Adrenal gland (tissue), 12 donors: ENCODE measurements around the gene PCGF2. TPM values are rescaled to one million over a fixed set of nuclear protein-coding genes. Genes with fewer than 3 reads are reported as not detected.
A peak's percentile ranks its signal among the peaks of the same experiment; 100 is the strongest.

Experiments
- DNase-seq, 7 donors: peaks; one replicate each; pipeline ENCODE4 v3.0.0-alpha.2; 2019 to 2020
- H3K27ac ChIP-seq, 5 donors: fragments of 200-600 bp; sonication (generic) in 4 of 5; 1 replicate in 3 of 5; 2 replicates in 2 of 5; pipeline versions ENCODE4 v1.5.1 to v1.8.0; 2016 to 2020; ENCODE audit warnings: mild to moderate bottlenecking in 1 of 5
- H3K27me3 ChIP-seq: fragments of 200-600 bp; 2 replicates; pipeline ENCODE4 v1.8.0; 2021
- H3K36me3 ChIP-seq, 2 donors: fragments of 200-600 bp; replicated peaks in 1 of 2; 1 replicate in 1 of 2; 2 replicates in 1 of 2; pipeline versions ENCODE4 v1.5.1 to v1.8.0; 2018 to 2022
- H3K4me1 ChIP-seq, 2 donors: fragments of 200-600 bp; replicated peaks in 1 of 2; 1 replicate in 1 of 2; 2 replicates in 1 of 2; pipeline versions ENCODE4 v1.5.1 to v1.8.0; 2018 to 2021
- H3K4me3 ChIP-seq, 4 donors: fragments of 200-600 bp; sonication (generic) in 3 of 4; one replicate each; pipeline ENCODE4 v1.5.1; 2016 to 2018
- H3K9me3 ChIP-seq, 3 donors: fragments of 200-600 bp; sonication (generic) in 1 of 3; replicated peaks in 1 of 3; 1 replicate in 2 of 3; 2 replicates in 1 of 3; pipeline versions ENCODE4 v1.5.1 to v1.8.0; 2016 to 2021
- POLR2A ChIP-seq, 2 donors: fragments of 450-650 bp; IDR thresholded peaks; one replicate each; pipeline ENCODE4 v1.6.1; 2017; ENCODE audit warnings: antibody characterized with exemption in 2 of 2, mild to moderate bottlenecking in 2 of 2, moderate library complexity in 1 of 2
- WGBS, 4 donors: extraction: QIAGEN DNeasy Blood & Tissue Kit in 2 of 4; methylation state at CpG; one replicate each; pipeline versions ENCODE4 v1.1.5 to v1.1.7; 2013 to 2017; 5-methylcytosine and 5-hydroxymethylcytosine counted together
- intact Hi-C, 2 donors: fragments of 100-400 bp; cut with DNase I; formaldehyde crosslinking; loops; one replicate each; pipeline versions ENCODE4 v1.14.1 to v1.15.0; 2022 to 2023
- polyA plus RNA-seq, 3 donors: library from polyadenylated mRNA; stranded (reverse); fragments of 200-250 nt in 2 of 3; fragments of 350-450 nt in 1 of 3; fragmentation: Illumina TruSeq in 1 of 3; extraction: RNeasy Lipid Tissue Mini Kit (QIAGEN cat#74804) in 1 of 3; gene quantifications; one replicate each; pipeline ENCODE4 v1.2.3, GENCODE V29; 2013 to 2014
- total RNA-seq, 9 donors: library from RNA; depleted of rRNA in 4 of 9; stranded (reverse); fragments of >200 nt in 4 of 9; fragments of 120-200 nt in 1 of 9; fragmentation: NEBNext Ultra II Directional in 1 of 9; extraction: Animal tissue kit (Norgen Biotek cat#: 25700) in 1 of 9; gene quantifications; one replicate each; pipeline versions ENCODE4 v1.1.0 to v1.2.4, GENCODE V29; 2013 to 2023
- TF ChIP-seq, protein P1 (sequence below), 6 experiments: fragments of 450-650 bp in 4 of 6; fragments of 200-600 bp in 2 of 6; sonication (generic) in 1 of 6; IDR thresholded peaks; 1 replicate in 5 of 6; 2 replicates in 1 of 6; pipeline versions ENCODE4 v1.5.1 to v1.8.0; 2016 to 2021; ENCODE audit warnings: antibody characterized with exemption in 6 of 6, mild to moderate bottlenecking in 2 of 6, moderate library complexity in 1 of 6
- donor health status: healthy with polysubstance abuse.
- donor health status: Bipolar disorder and iron deficiency.
- donor health status: DM: yes; HTN: yes; CAD: no.
- donor health status: DM: no; HTN: no; CAD: no.
- donor health status: DM: no; HTN: no; CAD: no.
- donor health status: DM: yes; HTN: yes; CAD: no.

PCGF2 gene
- total and polyA plus RNA-seq, 12 donors: 7.4 to 233 (median 38.9) TPM

DNA sequence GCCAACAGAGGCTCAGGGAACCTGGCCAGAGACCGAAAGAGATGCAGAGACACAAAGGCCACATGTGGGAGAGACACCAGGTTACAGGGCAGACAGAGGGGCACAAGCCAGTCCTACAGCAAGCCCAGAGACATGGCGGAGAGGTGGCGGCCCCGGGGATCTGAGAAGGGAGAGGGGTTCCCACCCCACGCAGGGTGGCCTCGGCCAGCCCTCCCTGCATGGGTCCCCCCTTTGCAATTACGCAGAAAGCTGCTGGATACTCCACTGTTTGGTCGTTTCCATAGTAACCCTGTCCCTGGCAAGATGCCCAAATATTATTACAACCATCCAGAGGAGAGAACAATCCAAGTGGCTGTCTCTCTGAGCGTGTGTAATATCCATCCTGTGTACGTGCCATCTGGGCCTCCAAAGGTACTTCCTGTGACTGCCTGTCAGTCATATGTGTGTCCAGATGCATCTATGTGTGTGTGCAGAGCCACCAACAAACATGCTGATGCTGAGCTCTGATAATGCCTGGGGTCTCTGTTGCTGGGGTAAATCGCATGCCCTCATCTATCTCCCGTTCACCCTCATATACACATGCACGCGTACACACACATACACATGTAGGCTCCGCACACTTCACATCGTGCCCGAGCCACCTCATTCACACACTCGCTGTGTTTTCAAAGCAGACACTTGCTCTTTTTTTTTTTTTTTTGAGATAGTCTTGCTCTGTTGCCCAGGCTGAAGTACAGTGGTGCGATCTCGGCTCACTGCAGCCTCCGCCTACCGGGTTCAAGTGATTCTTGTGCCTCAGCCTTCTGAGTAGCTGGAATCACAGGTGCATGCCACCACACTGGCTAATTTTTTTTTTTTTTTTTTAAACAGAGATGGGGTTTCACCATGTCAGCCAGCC, 5.5 kb downstream of the PCGF2 start:
- no peaks in the 10 kb centered on the region for H3K27me3 ChIP-seq
- H3K4me3 ChIP-seq: no peak overlapping the region
- WGBS, 4 donors: 47 to 63% (median 58%) methylated on average over 18 to 22 of the region's 22 CpGs

DNA sequence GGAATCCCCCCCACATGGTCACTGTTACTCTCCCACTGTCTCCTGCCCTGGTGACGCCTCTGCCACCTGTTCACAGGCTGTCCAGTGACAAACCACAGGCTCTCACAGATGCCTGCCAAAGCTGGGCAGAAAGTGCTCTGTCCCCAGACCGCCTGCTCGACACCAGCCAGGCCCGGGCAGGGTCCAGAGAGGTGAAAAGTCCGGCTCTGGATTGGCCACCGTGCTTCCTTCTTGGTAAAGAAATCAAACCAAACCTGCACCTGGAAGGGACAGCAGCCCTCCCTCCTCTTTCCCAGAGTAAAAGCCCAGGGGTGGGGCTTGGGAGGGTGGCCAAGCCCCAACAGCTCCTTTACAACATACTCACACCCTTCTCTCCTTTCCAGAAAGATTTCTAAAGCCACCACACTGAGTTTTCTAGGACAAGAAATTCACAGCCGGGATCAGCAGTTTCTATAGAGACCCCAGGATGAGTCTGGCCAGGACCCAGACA, 6.2 kb downstream of the PCGF2 start:
- peaks cover 16 to 42% of the 10 kb centered on the region in 2 donors for H3K4me1 ChIP-seq
- WGBS, 4 donors: 49 to 74% (median 66%) methylated on average over 5 to 7 of the region's 7 CpGs
- peak in 2 of 7 donors; percentile 16 to 70 for DNase-seq
- TF ChIP-seq, protein P1, sequence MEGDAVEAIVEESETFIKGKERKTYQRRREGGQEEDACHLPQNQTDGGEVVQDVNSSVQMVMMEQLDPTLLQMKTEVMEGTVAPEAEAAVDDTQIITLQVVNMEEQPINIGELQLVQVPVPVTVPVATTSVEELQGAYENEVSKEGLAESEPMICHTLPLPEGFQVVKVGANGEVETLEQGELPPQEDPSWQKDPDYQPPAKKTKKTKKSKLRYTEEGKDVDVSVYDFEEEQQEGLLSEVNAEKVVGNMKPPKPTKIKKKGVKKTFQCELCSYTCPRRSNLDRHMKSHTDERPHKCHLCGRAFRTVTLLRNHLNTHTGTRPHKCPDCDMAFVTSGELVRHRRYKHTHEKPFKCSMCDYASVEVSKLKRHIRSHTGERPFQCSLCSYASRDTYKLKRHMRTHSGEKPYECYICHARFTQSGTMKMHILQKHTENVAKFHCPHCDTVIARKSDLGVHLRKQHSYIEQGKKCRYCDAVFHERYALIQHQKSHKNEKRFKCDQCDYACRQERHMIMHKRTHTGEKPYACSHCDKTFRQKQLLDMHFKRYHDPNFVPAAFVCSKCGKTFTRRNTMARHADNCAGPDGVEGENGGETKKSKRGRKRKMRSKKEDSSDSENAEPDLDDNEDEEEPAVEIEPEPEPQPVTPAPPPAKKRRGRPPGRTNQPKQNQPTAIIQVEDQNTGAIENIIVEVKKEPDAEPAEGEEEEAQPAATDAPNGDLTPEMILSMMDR (IDR thresholded peaks at IDR 0.05): no peak
- no peak for TF ChIP-seq POLR2A (IDR thresholded peaks at IDR 0.05)
- peak overlapping the region in 2 of 5 donors; percentile 59 to 74 for H3K27ac ChIP-seq
- no peak overlapping the region for H3K4me3 ChIP-seq
- no peaks in the 10 kb centered on the region for H3K9me3 ChIP-seq
- intact Hi-C loops: no loop called here
- no peaks in the 10 kb centered on the region for H3K27me3 ChIP-seq
- peaks cover 0 to 30% of the 10 kb centered on the region in 2 donors for H3K36me3 ChIP-seq

More for the DNA sequence above, 5.5 kb downstream of the PCGF2 start:
- no peaks in the 10 kb centered on the region for H3K9me3 ChIP-seq
- DNase-seq: peak in 5 of 7 donors; percentile 62 to 84 (median 73)
- TF ChIP-seq POLR2A (IDR thresholded peaks at IDR 0.05): no peak
- TF ChIP-seq, protein P1 (IDR thresholded peaks at IDR 0.05): no peak
- intact Hi-C loops: no loop called here
- peaks cover 0 to 23% of the 10 kb centered on the region in 2 donors for H3K36me3 ChIP-seq
- peaks cover 19 to 45% of the 10 kb centered on the region in 2 donors for H3K4me1 ChIP-seq
- peak overlapping the region in 2 of 5 donors; percentile 59 to 74 for H3K27ac ChIP-seq

DNA sequence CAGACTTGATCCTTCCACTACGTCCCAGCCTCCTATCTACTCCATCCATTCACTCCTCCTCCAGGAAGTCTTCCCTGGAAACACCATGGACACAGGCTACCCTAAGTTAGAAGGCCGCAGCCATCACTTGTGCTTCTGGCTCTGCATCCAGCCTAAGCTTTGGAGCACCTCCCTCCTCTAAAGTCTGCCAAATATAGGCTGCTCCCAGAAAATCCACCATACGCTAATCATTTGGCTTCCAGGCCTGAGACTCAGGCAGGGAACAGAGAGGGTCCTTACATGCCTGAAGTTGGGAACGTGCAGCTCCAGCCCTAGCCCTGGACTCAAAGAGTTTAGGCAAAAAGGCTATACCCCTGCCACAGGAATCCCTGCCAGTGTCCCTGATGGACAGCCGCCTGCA, 6.7 kb downstream of the PCGF2 start:
- intact Hi-C loops: no loop called here
- Histone ChIP-seq H3K27ac (peak overlapping the region in 2 of 5 donors; percentile 59 to 74), H3K4me3 (no peak overlapping the region), H3K27me3 (no peaks in the 10 kb centered on the region), H3K9me3 (no peaks in the 10 kb centered on the region), H3K4me1 (peaks cover 11 to 37% of the 10 kb centered on the region in 2 donors), H3K36me3 (peaks cover 0 to 34% of the 10 kb centered on the region in 2 donors)
- 83 to 86% (median 85%) methylated on average over 3 to 5 of the region's 5 CpGs for WGBS, 4 donors
- TF ChIP-seq POLR2A (IDR thresholded peaks at IDR 0.05): no peak
- TF ChIP-seq, protein P1 (IDR thresholded peaks at IDR 0.05): no peak
- peak in 1 of 7 donors; percentile 51 for DNase-seq

DNA sequence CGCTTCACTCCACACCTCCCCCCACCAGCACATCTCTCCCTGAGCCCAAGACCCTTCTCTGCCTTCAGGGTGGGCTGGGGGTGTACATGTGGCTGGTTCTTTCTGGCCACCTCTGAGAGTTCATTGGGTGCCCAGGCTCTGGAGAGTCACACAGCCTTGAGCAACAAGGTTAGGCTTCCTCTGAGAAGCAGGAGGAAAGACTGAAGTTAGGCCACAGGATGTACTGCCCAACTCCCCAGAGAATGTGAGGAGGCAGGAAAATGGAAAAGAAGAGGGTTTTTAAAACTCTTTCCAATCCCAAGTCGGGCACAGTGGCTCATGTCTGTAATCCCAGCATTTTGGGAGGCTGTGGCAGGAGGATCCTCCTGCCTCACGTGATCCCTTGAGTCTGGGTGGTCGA, 7.3 kb downstream of the PCGF2 start:
- peaks cover 0 to 38% of the 10 kb centered on the region in 2 donors for H3K36me3 ChIP-seq
- no peak for DNase-seq
- no peaks in the 10 kb centered on the region for H3K9me3 ChIP-seq
- H3K4me1 ChIP-seq: peaks cover 6 to 33% of the 10 kb centered on the region in 2 donors
- intact Hi-C loops: no loop called here
- H3K27me3 ChIP-seq: no peaks in the 10 kb centered on the region
- no peak overlapping the region for H3K4me3 ChIP-seq
- WGBS, 4 donors: 64 to 75% (median 66%) methylated on average over 4 of the region's 4 CpGs
- no peak for TF ChIP-seq POLR2A (IDR thresholded peaks at IDR 0.05)
- TF ChIP-seq, protein P1 (IDR thresholded peaks at IDR 0.05): no peak
- peak overlapping the region in 1 of 5 donors; percentile 59 for H3K27ac ChIP-seq
